ENCODE measurements around the gene PFKL.
A peak's percentile ranks its signal among the peaks of the same experiment; 100 is the strongest.

Gene PFKL

GRCh38 chr21:44329086-44329889 is 29.4 kb downstream of the PFKL start:
- H3K4me3 ChIP-seq (ENCODE audit: low read depth, low read length) = no peak overlapping the region
- no peak for DNase-seq (ENCODE audit: low read depth)
- TF ChIP-seq MYC (IDR thresholded peaks at IDR 0.05; ENCODE audit: low read depth, low read length) (no peak), POLR2A (IDR thresholded peaks at IDR 0.05; ENCODE audit: extremely low read depth, insufficient read length) (no peak), MAX (IDR thresholded peaks at IDR 0.05; ENCODE audit: low read depth, low read length) (no peak), CTCF (IDR thresholded peaks at IDR 0.05; ENCODE audit: low read depth, low read length) (no peak)

- no peak for TF ChIP-seq MAX (IDR thresholded peaks at IDR 0.05; ENCODE audit: low read depth, low read length)
- no peak for TF ChIP-seq CTCF (IDR thresholded peaks at IDR 0.05; ENCODE audit: low read depth, low read length)
- TF ChIP-seq MYC (IDR thresholded peaks at IDR 0.05; ENCODE audit: low read depth, low read length) = no peak
- no peak for TF ChIP-seq POLR2A (IDR thresholded peaks at IDR 0.05; ENCODE audit: extremely low read depth, insufficient read length)
- H3K4me3 ChIP-seq (ENCODE audit: low read depth, low read length) = no peak overlapping the region
- no peak for DNase-seq (ENCODE audit: low read depth)
Observed at GRCh38 chr21:44329971-44330681, 30.3 kb downstream of the PFKL start.

GRCh38 chr21:44330698-44331097 is 30.8 kb downstream of the PFKL start:
- no peak overlapping the region for H3K4me3 ChIP-seq (ENCODE audit: low read depth, low read length)
- TF ChIP-seq POLR2A (IDR thresholded peaks at IDR 0.05; ENCODE audit: extremely low read depth, insufficient read length) (no peak), MAX (IDR thresholded peaks at IDR 0.05; ENCODE audit: low read depth, low read length) (no peak), CTCF (IDR thresholded peaks at IDR 0.05; ENCODE audit: low read depth, low read length) (no peak)
- no peak for DNase-seq (ENCODE audit: low read depth)

- TF ChIP-seq POLR2A (IDR thresholded peaks at IDR 0.05; ENCODE audit: extremely low read depth, insufficient read length) = no peak
- TF ChIP-seq MAX (IDR thresholded peaks at IDR 0.05; ENCODE audit: low read depth, low read length) = no peak
- no peak for TF ChIP-seq MYC (IDR thresholded peaks at IDR 0.05; ENCODE audit: low read depth, low read length)
- no peak for TF ChIP-seq CTCF (IDR thresholded peaks at IDR 0.05; ENCODE audit: low read depth, low read length)
- DNase-seq (ENCODE audit: low read depth) = no peak
- H3K4me3 ChIP-seq (ENCODE audit: low read depth, low read length) = no peak overlapping the region
Observed at GRCh38 chr21:44331209-44331608, 31.4 kb downstream of the PFKL start.

- TF ChIP-seq CTCF (IDR thresholded peaks at IDR 0.05; ENCODE audit: low read depth, low read length) = no peak
- peak; percentile 69 for TF ChIP-seq MAX (IDR thresholded peaks at IDR 0.05; ENCODE audit: low read depth, low read length)
- H3K4me3 ChIP-seq (ENCODE audit: low read depth, low read length) = no peak overlapping the region
- peak; percentile 36 for DNase-seq (ENCODE audit: low read depth)
Observed at GRCh38 chr21:44331650-44332307, 31.9 kb downstream of the PFKL start.

All from NB4 (cell line).